Neural progenitor cell (in vitro differentiated cells): ENCODE results near the gene PPAN.

Source experiments
- EZH2 ChIP-seq: fragments of 200-600 bp; sonication (generic); IDR thresholded peaks from 2 replicates; pipeline ENCODE4 v1.6.1; 2017; ENCODE audit warnings: antibody characterized with exemption, mild to moderate bottlenecking, moderate library complexity
- TF ChIP-seq, protein P1 (sequence below): fragments of 200-600 bp; sonication (generic); IDR thresholded peaks from 2 replicates; pipeline ENCODE4 v1.5.1; 2017; ENCODE audit warnings: antibody characterized with exemption, mild to moderate bottlenecking

DNA sequence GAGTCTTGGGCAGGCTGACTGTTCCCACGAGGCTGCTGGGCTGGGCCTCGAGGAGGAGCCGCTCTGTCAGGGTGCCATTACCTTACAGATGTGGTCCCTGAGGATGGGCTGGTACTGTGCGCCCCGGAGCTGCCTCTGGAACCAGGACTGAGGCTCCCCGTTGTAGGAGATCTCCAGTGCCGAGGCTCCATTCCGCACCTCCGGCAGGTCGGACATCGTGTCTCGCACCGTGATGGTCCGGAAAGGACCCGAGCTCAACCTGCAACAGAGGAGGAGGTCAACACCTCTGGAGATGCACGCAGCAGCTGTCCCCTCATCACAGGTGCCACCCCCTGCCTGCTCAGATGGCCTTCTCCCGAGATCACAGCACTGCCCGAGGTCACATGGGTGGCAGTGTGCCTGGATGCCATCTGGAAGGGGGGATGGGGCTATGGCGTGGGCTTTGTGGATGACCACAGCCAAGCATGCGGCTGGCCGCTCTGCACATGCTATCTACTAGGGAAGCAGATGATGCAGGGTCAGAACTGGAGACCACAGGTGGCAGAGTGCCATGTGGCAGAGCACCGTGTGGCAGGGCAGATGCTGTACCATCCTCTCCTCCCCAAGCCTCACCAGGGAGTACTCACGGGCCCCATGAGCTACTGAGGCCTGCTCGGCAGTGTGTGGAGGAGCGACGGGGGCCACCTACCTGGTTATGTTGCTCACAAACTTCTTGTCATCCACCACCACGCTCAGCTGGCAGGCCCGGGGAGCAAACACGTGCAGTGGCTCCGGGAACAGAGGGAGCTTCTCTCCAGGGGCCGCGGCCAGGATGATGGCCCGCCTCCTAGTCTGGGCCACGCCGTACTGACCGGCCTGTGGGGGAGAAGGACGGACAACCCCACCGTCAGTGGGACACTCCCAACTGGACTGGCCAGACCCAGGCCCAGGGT lies 31.9 kb downstream of the PPAN start:
- TF ChIP-seq, protein P1, sequence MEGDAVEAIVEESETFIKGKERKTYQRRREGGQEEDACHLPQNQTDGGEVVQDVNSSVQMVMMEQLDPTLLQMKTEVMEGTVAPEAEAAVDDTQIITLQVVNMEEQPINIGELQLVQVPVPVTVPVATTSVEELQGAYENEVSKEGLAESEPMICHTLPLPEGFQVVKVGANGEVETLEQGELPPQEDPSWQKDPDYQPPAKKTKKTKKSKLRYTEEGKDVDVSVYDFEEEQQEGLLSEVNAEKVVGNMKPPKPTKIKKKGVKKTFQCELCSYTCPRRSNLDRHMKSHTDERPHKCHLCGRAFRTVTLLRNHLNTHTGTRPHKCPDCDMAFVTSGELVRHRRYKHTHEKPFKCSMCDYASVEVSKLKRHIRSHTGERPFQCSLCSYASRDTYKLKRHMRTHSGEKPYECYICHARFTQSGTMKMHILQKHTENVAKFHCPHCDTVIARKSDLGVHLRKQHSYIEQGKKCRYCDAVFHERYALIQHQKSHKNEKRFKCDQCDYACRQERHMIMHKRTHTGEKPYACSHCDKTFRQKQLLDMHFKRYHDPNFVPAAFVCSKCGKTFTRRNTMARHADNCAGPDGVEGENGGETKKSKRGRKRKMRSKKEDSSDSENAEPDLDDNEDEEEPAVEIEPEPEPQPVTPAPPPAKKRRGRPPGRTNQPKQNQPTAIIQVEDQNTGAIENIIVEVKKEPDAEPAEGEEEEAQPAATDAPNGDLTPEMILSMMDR = no peak
- TF ChIP-seq EZH2 = no peak
